ENCODE data around the gene DUSP23.

The DUSP23 gene

DNA sequence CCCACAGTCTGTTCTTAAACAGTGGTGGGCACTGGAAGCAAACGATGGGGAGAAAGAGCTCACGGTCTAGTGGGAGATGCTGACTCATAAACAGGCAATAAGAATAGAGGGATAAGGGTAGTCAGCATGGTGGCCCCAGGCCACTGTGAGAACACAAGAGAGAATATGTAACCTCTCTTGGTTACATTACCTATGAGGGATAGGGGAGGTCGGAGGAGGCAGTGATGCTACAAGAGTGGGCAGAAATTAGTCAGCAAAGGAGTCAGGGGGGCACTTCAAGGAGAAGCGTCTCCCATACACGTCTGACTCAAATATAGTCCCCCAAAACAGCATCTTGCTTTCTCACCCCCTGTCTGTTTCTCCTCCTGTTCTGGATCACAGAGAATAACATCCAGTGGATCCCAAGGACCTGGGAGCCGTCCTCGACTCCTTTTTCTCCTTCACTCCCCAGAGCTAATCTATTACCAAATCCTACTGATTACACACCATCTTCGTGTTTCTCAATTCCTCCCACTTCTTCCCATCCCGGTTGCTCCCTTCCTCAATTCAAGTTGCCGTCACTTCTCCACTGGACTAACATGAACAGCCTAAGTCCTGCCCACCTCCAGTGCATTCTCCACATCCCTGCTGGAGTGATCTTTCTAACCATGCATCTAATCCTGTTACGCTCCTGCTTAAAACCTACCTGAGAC is 48.0 kb downstream of the DUSP23 start:
- no peak for DNase-seq (ENCODE audit: low read depth)

DNA sequence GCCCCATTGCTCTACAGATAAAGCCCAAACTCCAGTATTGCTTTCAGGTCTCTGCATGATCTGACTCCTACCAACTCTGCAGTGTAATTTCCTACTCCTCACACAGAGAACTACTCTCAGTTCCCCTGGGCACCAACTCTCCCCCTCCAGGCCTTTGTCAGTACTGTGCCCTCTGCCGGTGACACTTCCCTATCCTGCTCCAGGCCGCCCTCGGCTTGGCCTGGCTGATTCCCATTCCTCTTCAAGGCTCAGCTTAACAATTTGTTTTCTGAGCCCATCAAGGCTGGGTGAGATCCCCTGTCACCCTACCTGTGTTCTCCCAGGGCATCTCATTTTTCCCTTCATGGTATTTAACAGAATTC is 48.5 kb downstream of the DUSP23 start:
- no peak for DNase-seq (ENCODE audit: low read depth)

DNA sequence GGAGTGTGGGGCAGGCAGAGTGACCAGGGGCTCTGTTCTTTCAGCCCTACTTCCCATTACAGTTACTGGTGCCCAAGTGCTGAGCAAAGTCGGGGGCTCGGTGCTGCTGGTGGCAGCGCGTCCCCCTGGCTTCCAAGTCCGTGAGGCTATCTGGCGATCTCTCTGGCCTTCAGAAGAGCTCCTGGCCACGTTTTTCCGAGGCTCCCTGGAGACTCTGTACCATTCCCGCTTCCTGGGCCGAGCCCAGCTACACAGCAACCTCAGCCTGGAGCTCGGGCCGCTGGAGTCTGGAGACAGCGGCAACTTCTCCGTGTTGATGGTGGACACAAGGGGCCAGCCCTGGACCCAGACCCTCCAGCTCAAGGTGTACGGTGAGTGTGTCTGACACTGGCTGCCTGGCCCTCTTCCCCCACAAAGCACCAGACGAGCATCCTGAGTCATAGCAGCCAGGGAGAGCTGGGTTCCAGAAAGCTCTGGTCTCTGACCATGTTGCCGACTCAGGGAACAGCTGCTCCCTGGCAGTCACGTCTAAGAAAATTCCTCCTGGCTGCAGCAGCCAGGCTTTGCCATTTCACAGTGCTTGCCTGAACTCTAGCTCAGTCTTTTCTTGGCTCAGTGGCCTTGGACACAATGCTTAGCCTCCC is 49.2 kb downstream of the DUSP23 start:
- no peak for DNase-seq (ENCODE audit: low read depth)

DNA sequence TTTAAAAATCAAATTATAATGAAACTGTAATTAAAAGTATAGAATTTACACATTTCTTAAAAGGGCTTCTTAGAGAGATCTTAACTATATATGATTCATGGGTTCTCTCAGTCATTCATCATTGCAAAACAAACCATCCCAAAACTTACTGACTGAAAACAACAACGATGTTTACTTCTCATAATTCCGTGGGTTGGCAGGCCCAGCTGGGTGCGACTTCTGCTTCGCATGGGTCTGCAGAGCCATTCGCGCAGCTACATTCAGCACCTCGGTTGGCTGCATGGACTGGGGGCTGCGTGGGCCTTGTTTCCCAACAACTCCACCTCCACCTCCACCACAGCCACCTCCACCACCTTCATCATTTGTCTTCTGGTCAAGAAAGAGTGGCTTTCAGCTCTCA is 50.0 kb downstream of the DUSP23 start:
- DNase-seq (ENCODE audit: low read depth) = no peak

DNA sequence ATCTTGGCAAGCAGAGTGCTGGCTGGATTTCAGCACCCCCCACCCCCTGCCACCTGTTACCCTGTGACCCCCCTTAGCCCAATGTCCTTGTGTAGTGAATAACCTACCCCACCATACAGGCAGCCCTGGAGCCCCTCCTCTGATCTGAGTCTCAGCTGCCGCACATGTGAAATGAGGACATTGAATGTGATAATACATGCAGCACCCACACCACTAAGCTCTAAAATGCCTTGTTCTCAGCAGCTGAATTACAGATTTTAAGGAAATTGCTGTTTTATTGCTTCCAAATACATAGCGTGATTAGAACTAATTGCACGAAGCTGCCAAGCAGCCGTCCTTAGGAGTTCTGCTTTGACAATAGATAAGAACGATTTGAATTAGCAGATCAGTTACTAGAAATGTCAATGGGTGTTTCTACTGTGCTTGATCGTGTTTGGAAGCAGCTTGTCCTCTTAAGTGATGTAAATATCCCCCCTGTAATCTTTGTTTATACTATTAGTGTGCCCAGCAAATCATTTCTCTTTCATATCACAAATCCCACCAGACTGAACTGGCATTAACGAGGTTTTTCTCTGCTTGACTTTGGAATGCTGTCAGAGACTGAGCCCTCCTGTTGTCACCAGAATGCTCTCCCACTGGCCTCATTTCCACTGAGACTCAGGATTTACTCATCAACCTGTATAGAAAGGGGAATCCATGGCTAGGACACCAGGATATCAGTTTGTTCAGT is 50.8 kb downstream of the DUSP23 start:
- DNase-seq (ENCODE audit: low read depth) = no peak

Data from activated T-helper 9 cell treated with anti-CD3 and anti-CD28 coated beads, Interleukin-2, amount 50 U/mL, for 16 hours (primary cell).